Breast epithelium (tissue), 3 donors: ENCODE data around the gene UGT1A7.

Experiments used
- CTCF ChIP-seq, 3 donors: fragments of 450-650 bp; IDR thresholded peaks; one replicate each; pipeline ENCODE4 v1.5.1; 2016 to 2017; ENCODE audit warnings: antibody characterized with exemption in 3 of 3, mild to moderate bottlenecking in 3 of 3, moderate library complexity in 3 of 3
- POLR2A ChIP-seq: fragments of 450-650 bp; IDR thresholded peaks from one replicate; pipeline ENCODE4 v1.6.1; 2016; ENCODE audit warnings: antibody characterized with exemption, mild to moderate bottlenecking, moderate library complexity

- no peak for TF ChIP-seq POLR2A
- no peak for TF ChIP-seq CTCF (IDR thresholded peaks at IDR 0.05)
Measured at GRCh38 chr2:233807966-233808935, 126.5 kb downstream of the UGT1A7 start.
